GM23338 (cell line): ENCODE measurements around the gene LRRC26. TPM values are rescaled to one million over a fixed set of nuclear protein-coding genes. Genes with fewer than 3 reads are reported as not detected.
A peak's percentile ranks its signal among the peaks of the same experiment; 100 is the strongest.

Experiments
- ATAC-seq: fragments of 200-7000 bp; cut with Tn5 transposase; 3 replicates; pipeline ENCODE4 v1.9.1; 2020
- DNase-seq: peaks from one replicate; pipeline ENCODE4 v3.0.0-alpha.2; 2015; ENCODE audit warnings: low spot score
- H2AFZ ChIP-seq: fragments of 200-600 bp; sonication (generic); 2 replicates; pipeline ENCODE4 v1.8.0; 2016; ENCODE audit warnings: antibody characterized with exemption, mild to moderate bottlenecking, moderate library complexity
- H3F3A ChIP-seq: fragments of 200-600 bp; sonication (generic); replicated peaks from 2 replicates; pipeline ENCODE4 v1.8.0; 2017; ENCODE audit warnings: antibody characterized with exemption, mixed run types, low read depth
- H3K27ac ChIP-seq: fragments of 200-600 bp; sonication (generic); 2 replicates; pipeline ENCODE4 v1.6.1; 2016; ENCODE audit warnings: low read depth
- H3K27me3 ChIP-seq: fragments of 200-600 bp; sonication (generic); 2 replicates; pipeline ENCODE4 v1.8.0; 2016; ENCODE audit warnings: mild to moderate bottlenecking, mixed run types, moderate library complexity; ENCODE audit not compliant: insufficient read depth
- H3K36me3 ChIP-seq: fragments of 200-600 bp; sonication (generic); 2 replicates; pipeline ENCODE4 v1.8.0; 2016; ENCODE audit warnings: mild to moderate bottlenecking; ENCODE audit not compliant: insufficient read depth
- H3K4me1 ChIP-seq: fragments of 200-600 bp; sonication (generic); 2 replicates; pipeline ENCODE4 v1.8.0; 2016; ENCODE audit warnings: mild to moderate bottlenecking, moderate library complexity; ENCODE audit not compliant: insufficient read depth
- H3K4me2 ChIP-seq: fragments of 200-600 bp; sonication (generic); 2 replicates; pipeline ENCODE4 v1.7.1; 2017; ENCODE audit warnings: mixed run types
- H3K4me3 ChIP-seq: fragments of 200-600 bp; sonication (generic); 2 replicates; pipeline ENCODE4 v1.6.1; 2016; ENCODE audit warnings: mixed run types
- H3K79me2 ChIP-seq: fragments of 200-600 bp; sonication (generic); replicated peaks from 2 replicates; pipeline ENCODE4 v1.8.0; 2017; ENCODE audit warnings: mild to moderate bottlenecking; ENCODE audit not compliant: insufficient read depth
- H3K9me2 ChIP-seq: fragments of 200-600 bp; sonication (generic); 2 replicates; pipeline ENCODE4 v1.8.0; 2017; ENCODE audit not compliant: insufficient read depth
- H4K20me1 ChIP-seq: fragments of 200-600 bp; sonication (generic); replicated peaks from 2 replicates; pipeline ENCODE4 v1.8.0; 2017; ENCODE audit warnings: mild to moderate bottlenecking; ENCODE audit not compliant: insufficient read depth
- H3K27ac Mint-ChIP-seq: 2 replicates; pipeline ENCODE4 v1.8.0; 2020; ENCODE audit warnings: inconsistent platforms, mild to moderate bottlenecking, moderate library complexity, mixed read lengths
- H3K27me3 Mint-ChIP-seq: 3 replicates; pipeline ENCODE4 v1.8.0; 2022; ENCODE audit warnings: low read depth, mild to moderate bottlenecking, moderate library complexity, mixed read lengths, inconsistent platforms; ENCODE audit not compliant: insufficient read depth, poor library complexity
- H3K36me3 Mint-ChIP-seq: 3 replicates; pipeline ENCODE4 v1.8.0; 2021; ENCODE audit warnings: low read depth, mild to moderate bottlenecking, inconsistent platforms, moderate library complexity, mixed read lengths
- H3K4me1 Mint-ChIP-seq: 3 replicates; pipeline ENCODE4 v1.8.0; 2020; ENCODE audit warnings: mild to moderate bottlenecking, inconsistent platforms, mixed read lengths
- H3K4me3 Mint-ChIP-seq: 3 replicates; pipeline ENCODE4 v1.8.0; 2021; ENCODE audit warnings: moderate library complexity, mild to moderate bottlenecking, inconsistent platforms, mixed read lengths
- H3K9me3 Mint-ChIP-seq: 3 replicates; pipeline ENCODE4 v1.8.0; 2020; ENCODE audit warnings: moderate library complexity, mild to moderate bottlenecking, inconsistent platforms, mixed read lengths
- CREB1 ChIP-seq: fragments of 250-450 bp; sonication (Bioruptor Pico); IDR thresholded peaks from 2 replicates; pipeline ENCODE4 v1.5.0; 2020; ENCODE audit warnings: low read depth, mild to moderate bottlenecking, moderate library complexity
- EZH2 ChIP-seq: fragments of 200-600 bp; sonication (generic); IDR thresholded peaks from one replicate; pipeline ENCODE4 v1.8.0; 2017; ENCODE audit warnings: antibody characterized with exemption, mild to moderate bottlenecking, low read depth; ENCODE audit not compliant: unreplicated experiment
- EZH2phosphoT487 ChIP-seq: fragments of 200-600 bp; sonication (generic); IDR thresholded peaks from one replicate; pipeline ENCODE4 v1.8.1; 2018; ENCODE audit warnings: antibody characterized with exemption; ENCODE audit not compliant: unreplicated experiment
- JUNB ChIP-seq: IDR thresholded peaks from one replicate; pipeline ENCODE4 v1.6.1; 2016; ENCODE audit warnings: antibody characterized with exemption; ENCODE audit not compliant: unreplicated experiment
- NANOG ChIP-seq: IDR thresholded peaks from 2 replicates; pipeline ENCODE4 v1.6.1; 2016; ENCODE audit warnings: antibody characterized with exemption, borderline replicate concordance
- STAT1 ChIP-seq: IDR thresholded peaks from one replicate; pipeline ENCODE4 v1.6.1; 2016; ENCODE audit warnings: antibody characterized with exemption; ENCODE audit not compliant: unreplicated experiment
- ZNF114 ChIP-seq: fragments of 250-450 bp; sonication (Bioruptor Pico); IDR thresholded peaks from 2 replicates; pipeline ENCODE4 v1.5.0; 2020; ENCODE audit warnings: mild to moderate bottlenecking, moderate library complexity
- ZNF331 ChIP-seq: fragments of 250-450 bp; sonication (Bioruptor Pico); IDR thresholded peaks from 2 replicates; pipeline ENCODE4 v1.5.0; 2020; ENCODE audit warnings: low read depth, mild to moderate bottlenecking, moderate library complexity
- ZNF462 ChIP-seq: fragments of 250-450 bp; sonication (Bioruptor Pico); IDR thresholded peaks from 2 replicates; pipeline ENCODE4 v1.5.0; 2020; ENCODE audit warnings: mild to moderate bottlenecking, moderate library complexity
- polyA plus RNA-seq: library from polyadenylated mRNA; unstranded; fragments of >200 nt; fragmentation: Nextera tagmentation; extraction: Ambion mirVana; gene quantifications from 2 replicates; pipeline ENCODE4 v1.2.1, GENCODE V29; 2016
- total RNA-seq: library from RNA; depleted of rRNA; stranded (reverse); fragments of >200 nt; shearing (Covaris generic); gene quantifications from 2 replicates; pipeline ENCODE4 v1.2.3, GENCODE V29; 2014
- TF ChIP-seq, protein P1 (sequence below): IDR thresholded peaks from 2 replicates; pipeline ENCODE4 v1.6.1; 2016; ENCODE audit warnings: antibody characterized with exemption
- TF ChIP-seq, protein P2 (sequence below): IDR thresholded peaks from one replicate; pipeline ENCODE4 v1.6.1; 2018; ENCODE audit warnings: antibody characterized with exemption; ENCODE audit not compliant: unreplicated experiment
- TF ChIP-seq, protein P3 (sequence below), 2 experiments: fragments of 200-600 bp in 1 of 2; sonication (generic) in 1 of 2; conservative IDR thresholded peaks; 2 replicates each; pipeline versions ENCODE4 v1.5.1 to v1.6.1; 2016 to 2017; ENCODE audit warnings: antibody characterized with exemption in 2 of 2, low read depth in 2 of 2, mild to moderate bottlenecking in 2 of 2, moderate library complexity in 1 of 2

The LRRC26 gene
- total and polyA plus RNA-seq, 2 experiments from 2014 or later, result 0.21 to 4.3 TPM

- H3K27ac ChIP-seq, result no peak overlapping the region
- no peaks in the 10 kb centered on the region for H3K36me3 ChIP-seq
- peak overlapping the region; percentile 55 for H3K4me3 ChIP-seq
- no peaks in the 10 kb centered on the region for H4K20me1 ChIP-seq
- no peaks in the 10 kb centered on the region; the same call in 1 of the 2 replicates for H3K4me1 ChIP-seq
- H2AFZ ChIP-seq, result peak overlapping the region; percentile 69; the same call in 1 of the 2 replicates
- ATAC-seq, result peak; percentile 1; the same call in 2 of the 3 replicates
- TF ChIP-seq ZNF462 (CRISPR knock-in tag) (no peak), JUNB (no peak), STAT1 (no peak), EZH2 (peak; percentile 69), EZH2phosphoT487 (peak; percentile 26), NANOG (no peak), ZNF331 (CRISPR knock-in tag) (no peak), ZNF114 (CRISPR knock-in tag) (no peak), CREB1 (no peak)
- TF ChIP-seq, protein P1, sequence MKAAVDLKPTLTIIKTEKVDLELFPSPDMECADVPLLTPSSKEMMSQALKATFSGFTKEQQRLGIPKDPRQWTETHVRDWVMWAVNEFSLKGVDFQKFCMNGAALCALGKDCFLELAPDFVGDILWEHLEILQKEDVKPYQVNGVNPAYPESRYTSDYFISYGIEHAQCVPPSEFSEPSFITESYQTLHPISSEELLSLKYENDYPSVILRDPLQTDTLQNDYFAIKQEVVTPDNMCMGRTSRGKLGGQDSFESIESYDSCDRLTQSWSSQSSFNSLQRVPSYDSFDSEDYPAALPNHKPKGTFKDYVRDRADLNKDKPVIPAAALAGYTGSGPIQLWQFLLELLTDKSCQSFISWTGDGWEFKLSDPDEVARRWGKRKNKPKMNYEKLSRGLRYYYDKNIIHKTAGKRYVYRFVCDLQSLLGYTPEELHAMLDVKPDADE, result no peak
- TF ChIP-seq, protein P2, sequence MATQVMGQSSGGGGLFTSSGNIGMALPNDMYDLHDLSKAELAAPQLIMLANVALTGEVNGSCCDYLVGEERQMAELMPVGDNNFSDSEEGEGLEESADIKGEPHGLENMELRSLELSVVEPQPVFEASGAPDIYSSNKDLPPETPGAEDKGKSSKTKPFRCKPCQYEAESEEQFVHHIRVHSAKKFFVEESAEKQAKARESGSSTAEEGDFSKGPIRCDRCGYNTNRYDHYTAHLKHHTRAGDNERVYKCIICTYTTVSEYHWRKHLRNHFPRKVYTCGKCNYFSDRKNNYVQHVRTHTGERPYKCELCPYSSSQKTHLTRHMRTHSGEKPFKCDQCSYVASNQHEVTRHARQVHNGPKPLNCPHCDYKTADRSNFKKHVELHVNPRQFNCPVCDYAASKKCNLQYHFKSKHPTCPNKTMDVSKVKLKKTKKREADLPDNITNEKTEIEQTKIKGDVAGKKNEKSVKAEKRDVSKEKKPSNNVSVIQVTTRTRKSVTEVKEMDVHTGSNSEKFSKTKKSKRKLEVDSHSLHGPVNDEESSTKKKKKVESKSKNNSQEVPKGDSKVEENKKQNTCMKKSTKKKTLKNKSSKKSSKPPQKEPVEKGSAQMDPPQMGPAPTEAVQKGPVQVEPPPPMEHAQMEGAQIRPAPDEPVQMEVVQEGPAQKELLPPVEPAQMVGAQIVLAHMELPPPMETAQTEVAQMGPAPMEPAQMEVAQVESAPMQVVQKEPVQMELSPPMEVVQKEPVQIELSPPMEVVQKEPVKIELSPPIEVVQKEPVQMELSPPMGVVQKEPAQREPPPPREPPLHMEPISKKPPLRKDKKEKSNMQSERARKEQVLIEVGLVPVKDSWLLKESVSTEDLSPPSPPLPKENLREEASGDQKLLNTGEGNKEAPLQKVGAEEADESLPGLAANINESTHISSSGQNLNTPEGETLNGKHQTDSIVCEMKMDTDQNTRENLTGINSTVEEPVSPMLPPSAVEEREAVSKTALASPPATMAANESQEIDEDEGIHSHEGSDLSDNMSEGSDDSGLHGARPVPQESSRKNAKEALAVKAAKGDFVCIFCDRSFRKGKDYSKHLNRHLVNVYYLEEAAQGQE, result no peak
- TF ChIP-seq, protein P3, sequence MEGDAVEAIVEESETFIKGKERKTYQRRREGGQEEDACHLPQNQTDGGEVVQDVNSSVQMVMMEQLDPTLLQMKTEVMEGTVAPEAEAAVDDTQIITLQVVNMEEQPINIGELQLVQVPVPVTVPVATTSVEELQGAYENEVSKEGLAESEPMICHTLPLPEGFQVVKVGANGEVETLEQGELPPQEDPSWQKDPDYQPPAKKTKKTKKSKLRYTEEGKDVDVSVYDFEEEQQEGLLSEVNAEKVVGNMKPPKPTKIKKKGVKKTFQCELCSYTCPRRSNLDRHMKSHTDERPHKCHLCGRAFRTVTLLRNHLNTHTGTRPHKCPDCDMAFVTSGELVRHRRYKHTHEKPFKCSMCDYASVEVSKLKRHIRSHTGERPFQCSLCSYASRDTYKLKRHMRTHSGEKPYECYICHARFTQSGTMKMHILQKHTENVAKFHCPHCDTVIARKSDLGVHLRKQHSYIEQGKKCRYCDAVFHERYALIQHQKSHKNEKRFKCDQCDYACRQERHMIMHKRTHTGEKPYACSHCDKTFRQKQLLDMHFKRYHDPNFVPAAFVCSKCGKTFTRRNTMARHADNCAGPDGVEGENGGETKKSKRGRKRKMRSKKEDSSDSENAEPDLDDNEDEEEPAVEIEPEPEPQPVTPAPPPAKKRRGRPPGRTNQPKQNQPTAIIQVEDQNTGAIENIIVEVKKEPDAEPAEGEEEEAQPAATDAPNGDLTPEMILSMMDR (conservative IDR thresholded peaks at IDR 0.05; ENCODE audit: low read depth in 2 of 2), result no peak
- no peaks in the 10 kb centered on the region for H3K79me2 ChIP-seq
- Mint-ChIP-seq H3K4me3 (peak overlapping the region; percentile 55; the same call in 2 of the 3 replicates), H3K4me1 (peaks cover 5% of the 10 kb centered on the region; the same call in 2 of the 3 replicates), H3K36me3 (no peaks in the 10 kb centered on the region), H3K9me3 (no peaks in the 10 kb centered on the region), H3K27ac (no peak overlapping the region), H3K27me3 (peaks cover 66% of the 10 kb centered on the region)
- peak; percentile 23 for DNase-seq
- H3K27me3 ChIP-seq, result peaks cover 70% of the 10 kb centered on the region
- H3K9me2 ChIP-seq, result no peaks in the 10 kb centered on the region
- H3F3A ChIP-seq, result no peaks in the 10 kb centered on the region
- H3K4me2 ChIP-seq, result peak overlapping the region; percentile 82
Observed at GRCh38 chr9:137168573-137168903, 1.3 kb downstream of the LRRC26 start.
